Esophagus squamous epithelium (tissue), 5 donors: ENCODE measurements around the gene MYO1B. TPM values are rescaled to one million over a fixed set of nuclear protein-coding genes. Genes with fewer than 3 reads are reported as not detected.

ENCODE experiments used
- DNase-seq: peaks from one replicate; lab custom pipeline; 2025; lab: John Stamatoyannopoulos, UW
- H3K27ac ChIP-seq, 4 donors: fragments of 200-600 bp; sonication (generic); one replicate each; pipeline ENCODE4 v1.5.1; 2016 to 2019; ENCODE audit warnings: mild to moderate bottlenecking in 1 of 4
- H3K27me3 ChIP-seq, 4 donors: fragments of 200-600 bp; sonication (generic); 1 replicate in 3 of 4; 2 replicates in 1 of 4; pipeline versions ENCODE4 v1.5.1 to v1.6.0; 2017 to 2021; ENCODE audit warnings: antibody characterized with exemption in 1 of 4
- H3K36me3 ChIP-seq, 3 donors: fragments of 200-600 bp; sonication (generic); one replicate each; pipeline ENCODE4 v1.5.1; 2016 to 2019
- H3K4me1 ChIP-seq, 3 donors: fragments of 200-600 bp; sonication (generic); one replicate each; pipeline ENCODE4 v1.5.1; 2017 to 2019
- H3K4me3 ChIP-seq, 4 donors: fragments of 200-600 bp; sonication (generic); 1 replicate in 3 of 4; 2 replicates in 1 of 4; pipeline ENCODE4 v1.5.1; 2016 to 2019; ENCODE audit warnings: mild to moderate bottlenecking in 2 of 4, moderate library complexity in 1 of 4
- H3K9me3 ChIP-seq, 3 donors: fragments of 200-600 bp; sonication (generic); one replicate each; pipeline ENCODE4 v1.5.1; 2016 to 2019
- CTCF ChIP-seq, 6 experiments: fragments of 450-650 bp in 4 of 6; fragments of 200-600 bp in 2 of 6; sonication (generic) in 2 of 6; IDR thresholded peaks; one replicate each; pipeline ENCODE4 v1.5.1; 2016 to 2019; ENCODE audit warnings: antibody characterized with exemption in 6 of 6, mild to moderate bottlenecking in 4 of 6, moderate library complexity in 4 of 6
- POLR2A ChIP-seq, 4 donors: fragments of 450-650 bp; IDR thresholded peaks; one replicate each; pipeline ENCODE4 v1.6.1; 2017; ENCODE audit warnings: antibody characterized with exemption in 4 of 4, mild to moderate bottlenecking in 4 of 4, moderate library complexity in 3 of 4
- WGBS, 2 donors: methylation state at CpG; one replicate each; pipeline ENCODE4 v1.1.5; 2018; 5-methylcytosine and 5-hydroxymethylcytosine counted together
- intact Hi-C: fragments of 100-400 bp; cut with DNase I; formaldehyde crosslinking; loops from one replicate; pipeline ENCODE4 v1.15.0; 2022
- total RNA-seq, 4 donors: library from RNA; depleted of rRNA; stranded (reverse); fragments of >200 nt; gene quantifications; one replicate each; pipeline ENCODE4 v1.1.0, GENCODE V29; 2016
- donor health status: DM: yes; HTN: yes; CAD: no.

Gene MYO1B
- total RNA-seq, 4 donors from 2014 or later: 24.6 to 152 (median 37.5) TPM

DNA sequence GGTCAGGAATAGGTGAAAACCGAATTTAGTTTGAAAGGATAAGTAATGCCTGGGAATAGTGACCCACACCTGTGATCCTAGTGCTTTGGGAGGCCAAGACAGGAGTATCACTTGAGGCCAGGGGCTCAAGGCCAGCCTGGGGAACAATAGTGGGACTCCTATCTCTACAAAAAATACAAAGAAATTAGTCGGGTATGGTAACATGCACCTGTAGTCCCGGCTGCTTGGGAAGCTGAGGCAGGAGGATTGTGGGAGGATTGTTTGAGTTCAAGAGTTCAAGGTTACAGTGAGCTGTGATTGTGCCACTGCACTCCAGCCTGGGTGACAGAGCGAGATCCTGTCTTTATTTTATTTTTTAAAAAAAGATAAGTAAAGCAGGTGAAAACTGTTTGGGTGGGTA lies 3.8 kb upstream of the MYO1B start:
- peaks cover 0 to 16% (median 0%) of the 10 kb centered on the region in 4 donors for H3K27me3 ChIP-seq
- peaks cover 0 to 20% (median 0%) of the 10 kb centered on the region in 3 donors for H3K4me1 ChIP-seq
- TF ChIP-seq POLR2A (IDR thresholded peaks at IDR 0.05) (no peak), CTCF (IDR thresholded peaks at IDR 0.05) (no peak)
- no peak overlapping the region for H3K4me3 ChIP-seq
- H3K9me3 ChIP-seq: no peaks in the 10 kb centered on the region
- DNase-seq: no peak
- intact Hi-C loops: no loop called here
- H3K36me3 ChIP-seq: no peaks in the 10 kb centered on the region
- WGBS, 2 donors: 83 to 85% methylated on average over 4 of the region's 4 CpGs
- H3K27ac ChIP-seq: no peak overlapping the region

GRCh38 chr2:191243154-191243553 lies 2.0 kb upstream of the MYO1B start:
- TF ChIP-seq POLR2A (IDR thresholded peaks at IDR 0.05) (no peak), CTCF (IDR thresholded peaks at IDR 0.05) (no peak)
- Histone ChIP-seq H3K4me3 (no peak overlapping the region), H3K36me3 (no peaks in the 10 kb centered on the region), H3K27ac (no peak overlapping the region), H3K27me3 (peaks cover 0 to 16% (median 0%) of the 10 kb centered on the region in 4 donors), H3K4me1 (peaks cover 0 to 34% (median 0%) of the 10 kb centered on the region in 3 donors), H3K9me3 (no peaks in the 10 kb centered on the region)
- intact Hi-C loops: no loop called here
- no peak for DNase-seq
- 76 to 90% methylated on average over 1 of the region's 1 CpG for WGBS, 2 donors

GRCh38 chr2:191244350-191244749 lies 854 bp upstream of the MYO1B start:
- DNase-seq: no peak
- Histone ChIP-seq H3K4me3 (no peak overlapping the region), H3K9me3 (no peaks in the 10 kb centered on the region), H3K27ac (peak overlapping the region; percentile 19 to 84 (median 82)), H3K4me1 (peaks cover 0 to 34% (median 0%) of the 10 kb centered on the region in 3 donors), H3K36me3 (no peaks in the 10 kb centered on the region), H3K27me3 (peaks cover 0 to 16% (median 0%) of the 10 kb centered on the region in 4 donors)
- TF ChIP-seq CTCF (IDR thresholded peaks at IDR 0.05): no peak
- no peak for TF ChIP-seq POLR2A (IDR thresholded peaks at IDR 0.05)
- 27 to 80% methylated on average over 1 to 2 of the region's 2 CpGs for WGBS, 2 donors
- intact Hi-C loops: no loop called here

DNA sequence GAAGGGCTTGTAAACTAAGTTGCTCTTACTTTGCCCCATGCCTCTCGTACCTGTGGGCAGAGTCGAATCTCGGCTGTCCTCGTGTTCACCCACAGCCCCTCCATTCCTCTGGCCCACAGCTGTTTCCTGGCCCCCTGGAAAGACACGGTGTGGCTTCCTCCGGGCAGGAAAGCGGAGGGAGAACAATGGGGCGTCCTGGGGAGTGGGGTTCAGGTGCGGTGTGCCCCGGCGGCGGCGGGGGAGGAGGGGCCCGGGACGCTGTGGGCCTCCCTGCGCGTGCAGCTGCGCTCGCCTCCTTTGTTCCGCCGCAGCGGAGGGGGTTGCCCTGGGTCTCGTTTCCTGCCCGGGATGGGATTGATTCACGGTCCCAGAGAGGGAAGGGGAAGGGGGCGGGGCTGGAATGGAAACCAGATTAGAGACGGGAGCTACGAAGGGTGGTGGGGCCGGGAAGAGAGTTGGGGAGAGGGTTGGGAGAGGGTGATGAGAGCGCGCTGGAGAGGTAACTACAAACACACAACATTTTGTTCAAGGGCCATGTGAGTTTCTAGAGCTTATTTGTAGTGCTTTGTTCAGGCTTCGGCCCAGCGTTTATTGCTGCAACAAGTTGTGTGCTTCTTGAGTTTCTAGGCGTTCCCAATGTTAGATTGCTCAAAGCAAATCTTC lies 796 bp downstream of the MYO1B start:
- TF ChIP-seq CTCF (IDR thresholded peaks at IDR 0.05): no peak
- peak in 1 of 4 donors; percentile 6 for TF ChIP-seq POLR2A (IDR thresholded peaks at IDR 0.05)
- peaks cover 0 to 16% (median 0%) of the 10 kb centered on the region in 4 donors for H3K27me3 ChIP-seq
- peak overlapping the region; percentile 75 to 84 (median 82) for H3K27ac ChIP-seq
- no peaks in the 10 kb centered on the region for H3K9me3 ChIP-seq
- WGBS, 2 donors: 9 to 20% methylated on average over 10 to 11 of the region's 34 CpGs
- DNase-seq: no peak
- intact Hi-C loops: no loop called here
- H3K36me3 ChIP-seq: no peaks in the 10 kb centered on the region
- peaks cover 0 to 47% (median 0%) of the 10 kb centered on the region in 3 donors for H3K4me1 ChIP-seq
- H3K4me3 ChIP-seq: peak overlapping the region; percentile 49 to 80 (median 68)

DNA sequence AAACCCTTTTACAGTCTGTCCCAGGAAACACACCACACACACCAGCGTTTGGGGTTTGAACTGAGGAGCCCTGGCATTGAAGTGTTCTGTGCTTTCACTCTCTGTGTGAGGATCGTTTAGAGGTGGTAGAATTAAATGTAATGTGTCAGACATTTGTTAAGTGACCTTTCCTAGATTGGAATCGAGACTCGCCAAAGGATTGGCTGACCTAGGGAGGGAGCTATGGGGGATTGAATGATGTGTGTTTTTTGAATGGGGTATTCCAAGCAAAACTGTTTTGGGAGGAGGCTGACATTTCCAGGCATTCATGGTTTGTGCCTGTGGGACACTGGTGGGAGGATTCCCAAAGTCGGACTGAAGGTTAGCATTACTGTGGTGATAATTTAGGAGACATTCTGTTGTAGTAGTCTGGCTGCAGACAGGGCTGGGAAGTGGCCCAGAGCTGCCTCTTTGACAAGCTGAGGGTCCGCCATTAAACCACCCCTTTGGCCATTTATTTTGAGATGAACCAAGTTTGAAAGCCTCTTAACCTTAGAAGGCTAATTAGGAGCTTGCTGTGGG lies 1.7 kb downstream of the MYO1B start:
- peaks cover 0 to 47% (median 0%) of the 10 kb centered on the region in 3 donors for H3K4me1 ChIP-seq
- H3K36me3 ChIP-seq: no peaks in the 10 kb centered on the region
- H3K27me3 ChIP-seq: peaks cover 0 to 16% (median 0%) of the 10 kb centered on the region in 4 donors
- 50% methylated on average over 6 of the region's 6 CpGs for WGBS, 2 donors
- DNase-seq: no peak
- intact Hi-C loops: no loop called here
- H3K4me3 ChIP-seq: peak overlapping the region in 3 of 4 donors; percentile 60 to 80 (median 75)
- H3K27ac ChIP-seq: peak overlapping the region; percentile 25 to 84 (median 60)
- TF ChIP-seq POLR2A (IDR thresholded peaks at IDR 0.05) (no peak), CTCF (IDR thresholded peaks at IDR 0.05) (no peak)
- H3K9me3 ChIP-seq: no peaks in the 10 kb centered on the region
